GM12878 (cell line): Measurements from ENCODE around the gene EML3. TPM values are rescaled to one million over a fixed set of nuclear protein-coding genes. Genes with fewer than 3 reads are reported as not detected.

Experiments
- ATAC-seq: fragments of 200-7000 bp; cut with Tn5 transposase; 3 replicates; pipeline ENCODE4 v1.9.1; 2020; ENCODE audit warnings: mild to moderate bottlenecking, moderate library complexity
- BruUV-seq: library from RNA; stranded (reverse); fragments of 400-500 nt; replicated peaks from 2 replicates; lab custom pipeline; 2021; lab: Mats Ljungman, UMichigan
- CTCF ChIA-PET: fragments of 300-600 bp; sonication (Branson Sonifier 250); formaldehyde crosslinking; extraction: SDS; loops from one replicate; lab custom pipeline; 2021; ENCODE audit warnings: inconsistent platforms; lab: Yijun Ruan, JAX
- POLR2A ChIA-PET: fragments of 350-600 bp; formaldehyde crosslinking; extraction: SDS; loops from one replicate; lab custom pipeline; 2021; ENCODE audit warnings: inconsistent platforms; lab: Charles Lee
- RAD21 ChIA-PET: fragments of 300-600 bp; sonication (Branson Sonifier 250); formaldehyde crosslinking; loops from one replicate; lab custom pipeline; 2023; ENCODE audit warnings: antibody characterized with exemption; ENCODE audit not compliant: unreplicated experiment; lab: Charles Lee
- SMC1A ChIA-PET: fragments of 300-600 bp; sonication (Branson Sonifier 250); formaldehyde crosslinking; loops from one replicate; lab custom pipeline; 2023; ENCODE audit not compliant: unreplicated experiment, uncharacterized antibody; lab: Charles Lee
- DNase-seq: peaks from one replicate; pipeline ENCODE4 v3.0.0-alpha.2; 2011; ENCODE audit warnings: low read depth, low spot score
- FAIRE-seq: peaks from 3 replicates; lab custom pipeline; 2011; peaks lifted over from hg19 to GRCh38; lab: Jason Lieb, UNC
- H2AFZ ChIP-seq: 2 replicates; pipeline ENCODE4 v1.6.0; 2011; ENCODE audit warnings: low read depth, low read length, control low read depth; ENCODE audit not compliant: control insufficient read depth
- H3K27ac ChIP-seq: 2 replicates; pipeline ENCODE4 v1.5.1; 2011; ENCODE audit warnings: control low read depth; ENCODE audit not compliant: control insufficient read depth, insufficient read depth
- H3K27me3 ChIP-seq, 2 experiments: replicated peaks in 1 of 2; 2 replicates each; pipeline versions ENCODE4 v1.6.0 to v1.6.1; 2011; ENCODE audit warnings: low read length in 1 of 2; ENCODE audit not compliant: control insufficient read depth in 2 of 2, insufficient read depth in 2 of 2
- H3K36me3 ChIP-seq, 2 experiments: 2 replicates each; pipeline ENCODE4 v1.5.1; 2011; ENCODE audit warnings: low read length in 1 of 2; ENCODE audit not compliant: control insufficient read depth in 2 of 2, insufficient read depth in 2 of 2
- H3K4me1 ChIP-seq: 2 replicates; pipeline ENCODE4 v1.6.1; 2011; ENCODE audit warnings: mild to moderate bottlenecking, low read length, moderate library complexity, mixed read lengths; ENCODE audit not compliant: control insufficient read depth, insufficient read depth
- H3K4me2 ChIP-seq: 2 replicates; pipeline ENCODE4 v1.6.0; 2011; ENCODE audit warnings: control low read depth; ENCODE audit not compliant: control insufficient read depth, insufficient read depth
- H3K4me3 ChIP-seq: fragments of 200-600 bp; sonication (generic); 2 replicates; pipeline ENCODE4 v1.5.1; 2016
- H3K79me2 ChIP-seq: 2 replicates; pipeline ENCODE4 v1.6.0; 2011; ENCODE audit warnings: low read length; ENCODE audit not compliant: control insufficient read depth, insufficient read depth
- H3K9ac ChIP-seq: 2 replicates; pipeline ENCODE4 v1.8.0; 2011; ENCODE audit warnings: low read length, control low read depth, mixed read lengths; ENCODE audit not compliant: control insufficient read depth, insufficient read depth
- H3K9me3 ChIP-seq: replicated peaks from 3 replicates; pipeline ENCODE4 v1.5.1; 2011; ENCODE audit warnings: mild to moderate bottlenecking, low read length; ENCODE audit not compliant: control insufficient read depth, insufficient read depth
- H4K20me1 ChIP-seq: 2 replicates; pipeline ENCODE4 v1.6.0; 2011; ENCODE audit not compliant: control insufficient read depth, insufficient read depth
- IRF4 ChIP-seq: IDR thresholded peaks from 2 replicates; pipeline ENCODE4 v1.6.1; 2011; ENCODE audit warnings: low read depth, low read length
- JUNB ChIP-seq: IDR thresholded peaks from 2 replicates; pipeline ENCODE4 v1.6.1; 2016; ENCODE audit warnings: antibody characterized with exemption, mild to moderate bottlenecking
- RAD21 ChIP-seq: IDR thresholded peaks from 2 replicates; pipeline ENCODE4 v1.6.1; 2011; ENCODE audit warnings: mild to moderate bottlenecking, low read depth, low read length, moderate library complexity; ENCODE audit not compliant: insufficient read depth
- RFX5 ChIP-seq: IDR thresholded peaks from 2 replicates; pipeline ENCODE4 v1.6.1; 2011; ENCODE audit warnings: low read depth, low read length, improper control_type of control experiment
- ZBTB4 ChIP-seq: fragments of 450-650 bp; formaldehyde crosslinking; IDR thresholded peaks from 2 replicates; pipeline ENCODE4 v1.4.0; 2022; ENCODE audit warnings: mild to moderate bottlenecking, moderate library complexity
- WGBS: methylation state at CpG from one replicate; pipeline ENCODE4 v1.1.6; 2016; ENCODE audit warnings: low lambda C conversion rate; ENCODE audit not compliant: insufficient replicate concordance, insufficient coverage; ENCODE audit errors: missing lambda C conversion rate; 5-methylcytosine and 5-hydroxymethylcytosine counted together
- in situ Hi-C: fragments of 300-500 bp; cut with MboI; formaldehyde crosslinking; loops from 9 replicates; pipeline ENCODE4 v1.14.3; 2018; ENCODE audit warnings: mixed read lengths
- intact Hi-C: fragments of 100-400 bp; cut with micrococcal nuclease; formaldehyde crosslinking; loops from one replicate; pipeline ENCODE4 v1.14.2; 2022; ENCODE audit not compliant: unreplicated experiment
- polyA plus RNA-seq, 11 experiments: library from polyadenylated mRNA; depleted of rRNA in 4 of 11; unstranded in 6 of 11; stranded (reverse) in 5 of 11; fragments of >200 nt; fragmentation: Nextera tagmentation in 4 of 11; fragmentation: Illumina TruSeq in 1 of 11; extraction: Ambion mirVana in 4 of 11; extraction: Trizol in 1 of 11; gene quantifications; 1 replicate in 1 of 11; 2 replicates in 10 of 11; pipeline versions ENCODE4 v1.2.1 to v1.2.3, GENCODE V29; 2011 to 2016; ENCODE audit warnings: inconsistent platforms in 2 of 11, missing spikeins in 2 of 11, low read depth in 1 of 11
- total RNA-seq, 4 experiments: library from RNA; depleted of rRNA in 3 of 4; stranded (reverse); fragments of >200 nt in 3 of 4; fragmentation: Illumina TruSeq in 1 of 4; extraction: Trizol in 1 of 4; gene quantifications; 2 replicates each; pipeline versions ENCODE4 v1.2.1 to v1.2.3, GENCODE V29; 2013 to 2021
- TF ChIP-seq, protein P1 (sequence below), 3 experiments: IDR thresholded peaks in 2 of 3; conservative IDR thresholded peaks in 1 of 3; 2 replicates each; pipeline ENCODE4 v1.5.1; 2011; ENCODE audit warnings: low read depth in 3 of 3, low read length in 3 of 3, mild to moderate bottlenecking in 3 of 3, control low read depth in 2 of 3, moderate library complexity in 2 of 3, inconsistent platforms in 1 of 3, mixed read lengths in 1 of 3; ENCODE audit not compliant: control insufficient read depth in 2 of 3, insufficient read depth in 1 of 3; ENCODE audit errors: extremely low read depth in 1 of 3

EML3 gene
- total and polyA plus RNA-seq, 10 of the 15 experiments (the other 5 are each of a cell fraction or from before 2014, with no cell fraction given): 0.58 to 82.5 (median 24.8) TPM

DNA sequence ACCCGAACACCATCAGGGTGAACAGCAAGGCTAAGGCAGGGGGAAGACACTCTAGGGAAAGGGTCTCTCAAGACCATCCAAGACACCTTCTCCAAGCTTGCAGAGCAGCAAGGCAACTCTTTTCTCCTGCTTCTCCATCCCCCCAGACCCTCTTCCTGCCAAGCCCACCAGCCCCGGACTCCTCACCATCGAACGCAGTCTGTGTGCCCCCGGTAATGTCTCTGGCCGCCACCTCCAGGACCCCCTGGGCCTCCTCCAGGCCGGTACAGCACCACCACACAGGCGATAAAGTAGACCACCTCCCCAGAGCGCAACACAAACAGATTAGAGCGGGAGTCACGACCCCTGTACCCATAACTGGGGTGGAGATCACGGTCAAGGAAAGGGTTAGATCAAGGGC lies 3.8 kb downstream of the EML3 start:
- ChIA-PET SMC1A (interaction anchor here (2.1 kb wide), 1 partner anchor 12 kb away, joined by 7 read pairs; no protein-coding TSS in a partner anchor), POLR2A (no interaction called here), RAD21 (no interaction called here), CTCF (interaction anchor here (4.9 kb wide), 1 partner anchor 17 kb away, joined by 41 read pairs; the partner anchor contains the start of gene TUT1)
- no peak for ATAC-seq
- Histone ChIP-seq H3K79me2 (peaks cover 16% of the 10 kb centered on the region), H3K9me3 (no peaks in the 10 kb centered on the region), H3K4me1 (peaks cover 14% of the 10 kb centered on the region), H3K27me3 (no peaks in the 10 kb centered on the region), H3K36me3 (peaks cover 3 to 9% of the 10 kb centered on the region in 2 experiments; a peak in 3 of 4 replicates), H2AFZ (no peak overlapping the region), H3K4me3 (no peak overlapping the region), H3K4me2 (no peak overlapping the region), H4K20me1 (no peaks in the 10 kb centered on the region; the same call in 1 of the 2 replicates), H3K9ac (no peak overlapping the region), H3K27ac (no peak overlapping the region)
- WGBS: 94% methylated on average over 12 of the region's 12 CpGs
- DNase-seq: no peak
- TF ChIP-seq, protein P1, sequence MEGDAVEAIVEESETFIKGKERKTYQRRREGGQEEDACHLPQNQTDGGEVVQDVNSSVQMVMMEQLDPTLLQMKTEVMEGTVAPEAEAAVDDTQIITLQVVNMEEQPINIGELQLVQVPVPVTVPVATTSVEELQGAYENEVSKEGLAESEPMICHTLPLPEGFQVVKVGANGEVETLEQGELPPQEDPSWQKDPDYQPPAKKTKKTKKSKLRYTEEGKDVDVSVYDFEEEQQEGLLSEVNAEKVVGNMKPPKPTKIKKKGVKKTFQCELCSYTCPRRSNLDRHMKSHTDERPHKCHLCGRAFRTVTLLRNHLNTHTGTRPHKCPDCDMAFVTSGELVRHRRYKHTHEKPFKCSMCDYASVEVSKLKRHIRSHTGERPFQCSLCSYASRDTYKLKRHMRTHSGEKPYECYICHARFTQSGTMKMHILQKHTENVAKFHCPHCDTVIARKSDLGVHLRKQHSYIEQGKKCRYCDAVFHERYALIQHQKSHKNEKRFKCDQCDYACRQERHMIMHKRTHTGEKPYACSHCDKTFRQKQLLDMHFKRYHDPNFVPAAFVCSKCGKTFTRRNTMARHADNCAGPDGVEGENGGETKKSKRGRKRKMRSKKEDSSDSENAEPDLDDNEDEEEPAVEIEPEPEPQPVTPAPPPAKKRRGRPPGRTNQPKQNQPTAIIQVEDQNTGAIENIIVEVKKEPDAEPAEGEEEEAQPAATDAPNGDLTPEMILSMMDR (IDR thresholded peaks at IDR 0.05 in 2 of 3, conservative IDR thresholded peaks at IDR 0.05 in 1 of 3; ENCODE audit: control insufficient read depth in 2 of 3, extremely low read depth in 1 of 3, insufficient read depth in 1 of 3, low read depth in 3 of 3, low read length in 3 of 3): no peak
- no peak for TF ChIP-seq IRF4
- TF ChIP-seq JUNB: no peak
- no peak for TF ChIP-seq RFX5
- TF ChIP-seq ZBTB4: no peak
- TF ChIP-seq RAD21: no peak
- in situ Hi-C loops: no loop called here
- FAIRE-seq: no peak
- no TSS peak for BruUV-seq
- intact Hi-C loops: no loop called here
